GM23338 (cell line): ENCODE results near the gene ANTXR1.

ENCODE experiments used
- JUNB ChIP-seq: IDR thresholded peaks from one replicate; pipeline ENCODE4 v1.6.1; 2016; ENCODE audit warnings: antibody characterized with exemption; ENCODE audit not compliant: unreplicated experiment
- TF ChIP-seq, protein P1 (sequence below), 2 experiments: fragments of 200-600 bp in 1 of 2; sonication (generic) in 1 of 2; conservative IDR thresholded peaks; 2 replicates each; pipeline versions ENCODE4 v1.5.1 to v1.6.1; 2016 to 2017; ENCODE audit warnings: antibody characterized with exemption in 2 of 2, low read depth in 2 of 2, mild to moderate bottlenecking in 2 of 2, moderate library complexity in 1 of 2
- TF ChIP-seq, protein P2 (sequence below): IDR thresholded peaks from one replicate; pipeline ENCODE4 v1.6.1; 2018; ENCODE audit warnings: antibody characterized with exemption; ENCODE audit not compliant: unreplicated experiment

DNA sequence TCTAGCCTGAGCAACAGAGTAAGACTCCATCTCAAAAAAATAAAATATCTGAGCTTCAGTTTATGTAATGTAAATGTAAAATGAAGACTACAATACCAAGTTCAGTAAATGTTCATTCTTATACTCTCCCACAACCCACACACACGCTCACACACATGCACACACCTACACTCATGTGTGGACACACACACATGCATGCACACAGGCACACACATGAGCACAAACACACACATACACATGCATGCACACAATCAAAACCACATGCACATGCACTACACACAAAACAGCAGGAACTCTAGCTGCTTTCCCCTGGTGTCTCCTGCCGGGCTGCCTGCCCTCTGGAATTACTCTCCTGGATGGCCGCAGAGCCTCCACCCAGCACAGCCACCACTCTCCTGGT lies 283.4 kb downstream of the ANTXR1 start:
- TF ChIP-seq, protein P1, sequence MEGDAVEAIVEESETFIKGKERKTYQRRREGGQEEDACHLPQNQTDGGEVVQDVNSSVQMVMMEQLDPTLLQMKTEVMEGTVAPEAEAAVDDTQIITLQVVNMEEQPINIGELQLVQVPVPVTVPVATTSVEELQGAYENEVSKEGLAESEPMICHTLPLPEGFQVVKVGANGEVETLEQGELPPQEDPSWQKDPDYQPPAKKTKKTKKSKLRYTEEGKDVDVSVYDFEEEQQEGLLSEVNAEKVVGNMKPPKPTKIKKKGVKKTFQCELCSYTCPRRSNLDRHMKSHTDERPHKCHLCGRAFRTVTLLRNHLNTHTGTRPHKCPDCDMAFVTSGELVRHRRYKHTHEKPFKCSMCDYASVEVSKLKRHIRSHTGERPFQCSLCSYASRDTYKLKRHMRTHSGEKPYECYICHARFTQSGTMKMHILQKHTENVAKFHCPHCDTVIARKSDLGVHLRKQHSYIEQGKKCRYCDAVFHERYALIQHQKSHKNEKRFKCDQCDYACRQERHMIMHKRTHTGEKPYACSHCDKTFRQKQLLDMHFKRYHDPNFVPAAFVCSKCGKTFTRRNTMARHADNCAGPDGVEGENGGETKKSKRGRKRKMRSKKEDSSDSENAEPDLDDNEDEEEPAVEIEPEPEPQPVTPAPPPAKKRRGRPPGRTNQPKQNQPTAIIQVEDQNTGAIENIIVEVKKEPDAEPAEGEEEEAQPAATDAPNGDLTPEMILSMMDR (conservative IDR thresholded peaks at IDR 0.05; ENCODE audit: low read depth in 2 of 2) = no peak
- TF ChIP-seq JUNB = no peak
- TF ChIP-seq, protein P2, sequence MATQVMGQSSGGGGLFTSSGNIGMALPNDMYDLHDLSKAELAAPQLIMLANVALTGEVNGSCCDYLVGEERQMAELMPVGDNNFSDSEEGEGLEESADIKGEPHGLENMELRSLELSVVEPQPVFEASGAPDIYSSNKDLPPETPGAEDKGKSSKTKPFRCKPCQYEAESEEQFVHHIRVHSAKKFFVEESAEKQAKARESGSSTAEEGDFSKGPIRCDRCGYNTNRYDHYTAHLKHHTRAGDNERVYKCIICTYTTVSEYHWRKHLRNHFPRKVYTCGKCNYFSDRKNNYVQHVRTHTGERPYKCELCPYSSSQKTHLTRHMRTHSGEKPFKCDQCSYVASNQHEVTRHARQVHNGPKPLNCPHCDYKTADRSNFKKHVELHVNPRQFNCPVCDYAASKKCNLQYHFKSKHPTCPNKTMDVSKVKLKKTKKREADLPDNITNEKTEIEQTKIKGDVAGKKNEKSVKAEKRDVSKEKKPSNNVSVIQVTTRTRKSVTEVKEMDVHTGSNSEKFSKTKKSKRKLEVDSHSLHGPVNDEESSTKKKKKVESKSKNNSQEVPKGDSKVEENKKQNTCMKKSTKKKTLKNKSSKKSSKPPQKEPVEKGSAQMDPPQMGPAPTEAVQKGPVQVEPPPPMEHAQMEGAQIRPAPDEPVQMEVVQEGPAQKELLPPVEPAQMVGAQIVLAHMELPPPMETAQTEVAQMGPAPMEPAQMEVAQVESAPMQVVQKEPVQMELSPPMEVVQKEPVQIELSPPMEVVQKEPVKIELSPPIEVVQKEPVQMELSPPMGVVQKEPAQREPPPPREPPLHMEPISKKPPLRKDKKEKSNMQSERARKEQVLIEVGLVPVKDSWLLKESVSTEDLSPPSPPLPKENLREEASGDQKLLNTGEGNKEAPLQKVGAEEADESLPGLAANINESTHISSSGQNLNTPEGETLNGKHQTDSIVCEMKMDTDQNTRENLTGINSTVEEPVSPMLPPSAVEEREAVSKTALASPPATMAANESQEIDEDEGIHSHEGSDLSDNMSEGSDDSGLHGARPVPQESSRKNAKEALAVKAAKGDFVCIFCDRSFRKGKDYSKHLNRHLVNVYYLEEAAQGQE = no peak
